Colon (tissue), 2 donors: ENCODE results near the gene PPFIA1.
"Not testable (repeated sequence)": the region's sequence is repeated elsewhere in the genome, so short reads cannot be mapped to it uniquely, and the experiment has no call there.

Experiments used
- FAIRE-seq: peaks from 2 replicates; lab custom pipeline; 2012; peaks lifted over from hg19 to GRCh38; lab: Jason Lieb, UNC
- donor health status: control.
- donor health status: control.

Gene PPFIA1

DNA sequence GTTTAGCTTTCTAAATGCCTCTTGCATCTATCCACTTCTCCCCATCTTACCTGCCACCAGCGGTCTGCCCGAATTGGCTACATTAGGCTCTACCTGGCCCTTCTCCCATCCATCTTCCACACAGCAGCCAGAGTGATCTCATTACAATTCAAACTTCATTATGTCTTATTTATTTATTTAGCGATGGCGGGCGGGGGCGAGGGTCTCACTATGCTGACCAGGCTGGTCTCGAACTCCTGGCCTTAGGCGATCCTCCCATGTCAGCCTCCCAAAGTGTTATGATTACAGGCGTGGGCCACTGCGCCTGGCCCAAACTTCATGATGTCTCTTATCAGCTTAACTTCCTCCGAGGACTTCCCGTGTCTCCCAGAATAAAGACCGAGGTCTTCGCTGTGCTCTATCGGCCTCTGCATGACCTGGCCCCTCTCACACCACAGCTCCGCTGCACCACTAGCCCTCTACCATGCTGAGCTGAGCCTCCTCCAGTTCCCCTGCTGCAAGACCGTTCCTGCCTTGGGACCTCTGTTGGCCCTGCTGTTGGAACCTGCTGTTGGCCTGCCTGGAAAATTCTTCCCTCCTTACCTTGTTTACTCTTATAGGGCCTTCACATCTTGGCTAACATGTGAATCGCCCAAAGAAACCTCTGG lies 127.0 kb downstream of the PPFIA1 start:
- no peak for FAIRE-seq

GRCh38 chr11:70397983-70398833 lies 127.7 kb downstream of the PPFIA1 start, which contains the start of gene CTTN:
CTTN (plus strand) TSS chr11:70398529; CDS start chr11:70407298, 8,769 bp downstream.
- no peak for FAIRE-seq

DNA sequence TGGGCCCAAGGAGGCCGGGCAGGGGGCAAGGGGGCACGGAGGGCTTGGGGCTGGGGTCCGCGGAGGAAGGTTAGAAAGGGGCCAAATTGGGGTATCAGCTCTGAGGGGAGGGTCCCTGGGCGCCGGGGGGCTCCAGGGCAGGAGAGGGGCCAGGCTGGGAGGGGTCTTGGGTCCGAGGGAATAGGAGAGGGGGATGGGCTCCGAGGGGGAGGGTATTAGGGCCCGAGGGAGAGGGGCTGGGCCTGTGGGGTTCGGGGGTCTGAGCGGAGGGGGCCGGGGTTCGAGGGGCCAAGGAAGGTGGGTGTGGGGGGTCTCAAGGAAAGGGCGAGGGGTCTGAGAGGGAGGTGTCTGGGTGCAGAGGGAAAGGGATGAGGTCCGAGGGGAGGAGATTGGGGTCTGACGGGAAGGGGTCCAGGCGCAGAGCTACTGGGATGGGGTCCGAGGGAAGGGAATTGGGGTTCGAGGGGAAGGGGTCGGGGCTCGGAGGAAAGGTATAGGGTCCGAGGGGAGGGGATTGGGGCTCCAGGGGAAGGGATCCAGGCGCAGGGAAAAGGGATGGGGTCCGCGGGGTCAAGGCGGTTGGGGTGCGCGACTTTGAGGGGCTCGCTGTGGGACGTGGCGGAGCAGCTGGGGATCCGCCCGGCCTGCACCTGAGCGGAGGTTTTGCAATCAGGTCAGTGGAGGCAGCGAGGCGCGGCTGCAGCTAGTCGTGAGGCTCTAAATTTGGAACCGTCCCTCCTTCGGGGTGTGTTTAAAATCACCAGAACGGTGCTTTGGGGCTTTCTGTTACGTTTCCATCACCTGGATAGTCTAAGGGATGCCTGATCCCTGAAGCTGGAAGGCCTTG lies 128.6 kb downstream of the PPFIA1 start:
- no peak for FAIRE-seq

DNA sequence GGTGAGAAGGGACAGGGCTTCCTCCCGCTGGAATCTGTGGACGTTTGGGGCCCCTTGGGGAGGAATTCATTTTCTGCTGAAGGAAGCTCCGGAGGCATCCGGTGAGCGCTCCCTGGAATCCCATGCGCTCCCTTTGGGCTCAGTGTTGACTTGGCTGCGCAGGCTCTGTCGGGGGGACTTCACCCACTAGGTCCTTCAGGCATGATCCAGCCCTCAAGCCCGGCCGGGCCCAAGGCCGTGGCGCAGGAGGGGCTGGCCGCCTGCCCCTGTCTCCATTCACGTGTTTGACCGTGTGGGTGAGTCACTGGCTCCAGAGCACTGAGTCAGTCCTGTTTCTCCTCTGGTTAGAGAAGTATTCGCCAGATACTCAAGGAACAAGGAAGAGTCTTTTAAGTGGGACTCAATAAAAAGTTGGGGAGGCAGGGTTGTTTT lies 129.2 kb downstream of the PPFIA1 start:
- no peak for FAIRE-seq

DNA sequence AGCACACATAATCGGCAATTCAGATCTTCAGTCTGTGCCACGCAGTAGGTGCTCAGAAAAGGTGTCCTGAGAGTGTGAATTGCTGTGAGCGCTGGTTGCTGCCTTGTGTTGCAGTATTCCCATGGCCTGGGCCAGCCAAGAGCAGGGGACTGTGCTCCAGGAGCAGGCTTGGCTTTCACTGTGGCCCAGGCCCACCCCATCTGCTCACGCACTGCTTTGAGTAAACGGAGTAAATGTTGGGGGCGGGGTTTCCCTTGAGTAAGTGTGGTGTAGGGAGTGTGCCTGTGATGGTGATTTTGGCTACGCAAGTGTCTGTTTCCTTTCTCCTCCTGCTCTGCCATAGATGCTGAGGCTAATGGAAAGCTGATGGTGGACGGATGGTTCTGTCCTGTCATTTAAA lies 130.2 kb downstream of the PPFIA1 start:
- no peak for FAIRE-seq

DNA sequence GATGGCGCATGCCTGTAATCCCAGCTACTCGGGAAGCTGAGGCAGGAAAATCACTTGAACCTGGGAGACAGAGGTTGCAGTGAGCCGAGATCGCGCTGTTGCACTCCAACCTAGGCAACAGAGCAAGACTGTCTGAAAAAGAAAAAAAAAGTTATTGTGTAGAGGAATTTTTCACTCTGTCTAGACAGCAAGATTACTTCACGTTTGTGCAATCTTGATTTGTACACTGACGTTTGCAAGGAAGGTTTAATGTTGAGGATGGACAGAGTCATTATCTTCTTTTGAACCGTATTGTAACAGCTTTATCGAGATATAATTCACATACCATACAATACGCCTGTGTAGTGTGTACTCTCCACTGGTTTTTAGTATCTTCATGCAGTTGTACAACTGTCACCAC lies 131.5 kb downstream of the PPFIA1 start:
- no peak for FAIRE-seq

DNA sequence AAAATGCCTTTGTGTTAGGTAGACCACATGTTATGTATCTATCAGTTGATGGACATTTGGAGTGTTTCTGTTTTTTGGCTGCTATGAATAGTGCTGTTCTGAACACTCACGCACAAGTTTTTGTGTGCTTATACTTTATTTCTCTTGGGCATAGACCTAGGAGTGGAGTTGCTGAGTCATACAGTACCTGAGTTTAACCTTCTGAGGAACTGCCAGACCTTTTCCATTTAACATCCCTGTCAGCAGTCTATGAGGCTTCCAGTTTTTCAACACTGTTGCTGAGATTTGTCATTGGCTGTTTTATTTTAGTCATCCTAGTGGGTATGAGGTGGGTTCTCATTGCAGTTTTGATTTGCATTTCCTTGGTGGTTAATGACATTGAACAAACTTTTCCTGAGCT lies 132.2 kb downstream of the PPFIA1 start:
- no peak for FAIRE-seq

- no peak for FAIRE-seq
These were observed 133.8 kb downstream of the PPFIA1 start for GRCh38 chr11:70404244-70404643.

DNA sequence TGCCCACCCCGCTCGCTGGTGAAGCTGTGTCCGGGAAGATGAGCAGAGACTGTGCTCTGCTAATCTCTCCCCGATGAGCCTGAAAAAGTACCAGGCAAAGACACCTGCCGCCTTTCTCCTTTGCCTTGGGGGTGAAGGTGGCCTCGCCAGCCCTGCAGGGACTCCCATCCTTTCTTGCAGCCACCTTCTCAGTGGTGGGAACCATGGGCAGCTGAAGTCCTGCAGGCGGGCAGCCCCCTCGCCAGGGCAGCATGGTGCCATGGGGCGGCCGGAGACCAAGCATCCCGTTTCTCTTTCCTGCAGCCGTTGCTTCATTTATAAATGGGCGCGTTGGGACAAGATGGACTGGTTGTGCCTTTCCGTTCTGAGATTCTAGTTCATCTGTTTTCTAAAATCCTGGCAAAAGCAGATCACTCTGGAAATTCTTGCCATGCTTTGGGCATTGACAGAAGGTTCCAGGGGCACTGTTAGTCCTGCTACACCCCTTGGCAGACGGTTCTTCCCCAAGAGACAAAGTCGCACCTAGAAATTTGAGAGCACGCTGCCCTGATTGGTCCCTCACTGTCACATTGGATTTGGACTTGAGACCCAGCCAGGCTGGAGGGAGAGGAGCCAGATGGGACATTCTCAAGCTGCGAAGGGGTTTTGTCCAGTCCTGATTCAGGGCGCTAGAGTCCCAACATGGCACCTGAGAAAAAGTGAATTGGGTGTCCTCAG lies 135.3 kb downstream of the PPFIA1 start:
- no peak for FAIRE-seq

DNA sequence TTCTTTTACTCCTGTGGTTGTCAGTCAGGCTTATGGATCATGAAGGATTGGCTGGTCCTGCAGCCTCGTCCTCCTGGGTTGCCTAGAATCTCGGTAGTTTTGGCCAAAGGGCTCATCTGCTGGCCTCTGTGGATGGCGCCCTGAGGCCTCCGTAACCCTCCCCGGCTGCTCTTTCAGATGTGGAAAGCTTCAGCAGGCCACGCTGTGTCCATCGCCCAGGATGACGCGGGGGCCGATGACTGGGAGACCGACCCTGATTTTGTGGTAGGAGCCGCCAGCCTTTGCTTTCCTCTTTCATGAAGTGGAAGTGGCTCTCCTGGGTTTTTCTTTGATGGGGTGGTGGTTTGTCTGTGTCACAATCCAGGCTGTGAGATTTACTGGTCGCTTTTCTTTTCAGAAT lies 136.6 kb downstream of the PPFIA1 start:
- no peak for FAIRE-seq

- FAIRE-seq, result no peak
These were observed 137.3 kb downstream of the PPFIA1 start for GRCh38 chr11:70407814-70408213.

DNA sequence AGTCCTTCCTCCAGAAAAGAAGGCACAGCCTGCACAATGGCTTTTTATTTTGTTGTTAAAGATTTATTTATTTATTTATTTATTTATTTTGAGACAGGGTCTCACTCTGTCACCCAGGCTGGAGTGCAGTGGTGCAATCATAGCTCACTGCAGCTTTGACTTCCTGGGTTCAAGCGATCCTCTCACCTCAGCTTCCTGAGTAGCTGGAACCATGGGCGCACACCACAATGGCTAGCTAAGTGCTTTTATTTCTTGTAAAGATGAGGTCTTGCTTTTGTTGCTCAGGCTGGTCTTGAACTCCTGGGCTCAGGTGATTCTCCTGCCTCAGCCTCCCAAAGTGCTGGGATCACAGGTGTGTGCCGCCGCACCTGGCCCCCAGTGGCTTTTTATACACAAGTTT lies 137.8 kb downstream of the PPFIA1 start:
- not testable (repeated sequence) for FAIRE-seq

DNA sequence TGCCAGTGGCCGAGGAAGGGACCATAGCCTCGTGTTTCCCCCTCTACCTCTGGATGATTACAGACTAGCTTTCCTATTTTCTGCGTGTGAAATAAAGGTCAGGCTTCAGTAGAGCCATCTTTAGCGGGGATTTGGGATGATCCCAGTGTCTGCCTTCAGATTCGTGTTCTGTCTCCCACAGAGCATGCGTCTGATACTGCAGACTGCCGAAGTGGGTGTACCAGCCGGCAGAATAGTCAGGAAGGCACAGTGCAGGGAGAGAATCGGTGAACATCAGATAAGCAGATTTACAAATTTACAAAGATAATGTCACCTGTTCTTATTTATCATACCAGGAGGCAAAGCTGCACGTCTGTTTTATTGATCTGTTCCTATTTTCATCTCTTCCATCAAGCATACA lies 138.9 kb downstream of the PPFIA1 start:
- FAIRE-seq, result no peak

GRCh38 chr11:70409871-70410270 lies 139.4 kb downstream of the PPFIA1 start:
- no peak for FAIRE-seq

DNA sequence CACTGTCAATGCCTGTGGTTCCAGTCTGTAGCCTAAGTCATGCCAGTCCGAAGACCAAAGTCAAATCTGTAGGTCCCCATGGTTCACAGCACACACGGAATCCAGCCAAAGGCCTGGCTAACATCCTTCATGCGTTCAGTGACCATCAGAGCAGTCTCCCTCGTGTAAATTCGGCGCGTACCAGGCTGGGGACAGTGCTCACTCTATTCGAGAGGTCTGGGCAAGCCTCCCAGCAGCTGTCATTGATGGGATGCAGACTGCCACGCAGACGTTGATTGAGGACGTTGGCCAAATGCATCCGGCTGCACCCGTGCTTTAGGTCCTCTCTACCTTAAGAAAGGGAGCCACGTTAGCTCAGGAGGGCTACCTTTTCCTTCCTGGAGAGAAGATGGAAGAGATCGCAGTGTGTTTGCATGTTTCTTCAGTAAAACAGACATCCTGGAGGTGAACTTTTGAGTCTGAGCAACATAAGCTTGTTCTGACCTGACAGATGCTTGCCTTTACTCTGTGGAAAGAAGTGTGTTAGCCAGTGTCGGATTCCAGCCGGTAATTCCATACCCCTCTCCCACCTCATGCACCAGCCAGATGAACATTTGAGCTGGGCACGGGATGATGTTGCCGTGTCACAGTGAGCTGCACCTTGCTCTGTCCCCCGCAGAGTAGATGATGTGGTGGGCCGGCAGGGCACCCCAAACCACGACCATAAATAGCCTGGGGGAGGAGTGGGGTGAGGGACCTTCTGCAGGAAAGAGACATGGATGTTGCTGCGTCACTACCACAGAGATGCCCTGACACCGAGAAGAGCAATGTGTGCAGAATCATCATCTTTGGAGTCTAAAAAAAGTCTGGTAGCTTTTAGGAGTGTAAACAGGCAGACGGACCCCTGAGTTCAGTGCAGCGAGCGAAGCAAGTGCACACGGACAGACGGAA lies 140.1 kb downstream of the PPFIA1 start:
- FAIRE-seq, result no peak

DNA sequence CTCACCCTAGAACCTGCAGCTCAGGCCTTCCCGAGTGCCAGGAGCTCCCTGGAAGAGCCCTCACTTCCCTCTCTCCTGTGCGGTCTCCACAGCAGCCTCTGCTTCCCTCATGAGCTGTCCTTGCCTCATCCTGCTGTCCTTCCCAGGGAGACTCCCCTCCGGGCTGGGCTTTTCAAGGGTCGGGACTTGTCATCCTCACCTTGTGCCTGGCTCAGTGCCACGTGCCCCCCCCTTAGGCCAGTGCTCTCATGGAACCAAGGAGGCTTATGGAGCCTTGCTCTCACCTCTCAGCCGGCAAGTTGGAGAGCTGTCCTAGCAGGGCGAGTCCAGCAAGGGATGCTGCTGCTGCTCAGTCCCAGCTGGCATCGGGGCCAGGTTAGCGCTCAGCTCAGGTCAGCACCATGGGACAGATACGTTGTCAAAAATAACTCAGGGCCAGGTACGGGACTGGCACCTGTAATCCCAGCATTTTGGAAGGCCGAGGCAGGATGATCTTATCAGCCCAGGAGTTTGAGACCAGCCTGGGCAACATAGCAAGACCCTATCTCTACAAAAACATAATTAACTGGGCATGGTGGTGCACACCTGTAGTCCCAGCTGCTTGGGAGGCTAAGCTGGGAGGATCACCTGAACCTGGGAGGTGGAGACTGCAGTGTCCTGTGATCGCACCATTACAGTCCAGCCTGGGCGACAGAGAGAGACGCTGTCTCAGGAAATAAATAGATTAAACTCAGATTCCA lies 141.4 kb downstream of the PPFIA1 start:
- FAIRE-seq, result no peak

DNA sequence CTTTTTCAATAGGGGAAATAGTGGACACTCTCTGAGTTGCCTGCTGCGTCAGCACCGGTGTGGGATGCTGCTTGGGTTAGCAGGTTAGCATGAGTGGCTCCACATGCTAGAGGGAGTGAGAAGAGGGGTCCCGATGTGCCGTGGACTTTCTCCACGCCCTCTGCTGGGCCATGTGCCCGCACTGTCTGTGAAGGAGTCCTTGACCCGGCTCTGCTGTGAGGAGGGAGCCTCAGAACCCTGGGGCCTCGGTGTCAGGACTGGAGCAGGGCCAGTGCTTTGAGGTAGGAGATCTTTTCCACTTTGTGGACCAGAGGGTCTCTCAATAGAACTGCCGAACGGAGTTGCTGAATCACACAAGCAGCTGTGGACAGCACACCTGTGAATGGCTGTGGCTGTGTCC lies 142.7 kb downstream of the PPFIA1 start:
- FAIRE-seq, result no peak

DNA sequence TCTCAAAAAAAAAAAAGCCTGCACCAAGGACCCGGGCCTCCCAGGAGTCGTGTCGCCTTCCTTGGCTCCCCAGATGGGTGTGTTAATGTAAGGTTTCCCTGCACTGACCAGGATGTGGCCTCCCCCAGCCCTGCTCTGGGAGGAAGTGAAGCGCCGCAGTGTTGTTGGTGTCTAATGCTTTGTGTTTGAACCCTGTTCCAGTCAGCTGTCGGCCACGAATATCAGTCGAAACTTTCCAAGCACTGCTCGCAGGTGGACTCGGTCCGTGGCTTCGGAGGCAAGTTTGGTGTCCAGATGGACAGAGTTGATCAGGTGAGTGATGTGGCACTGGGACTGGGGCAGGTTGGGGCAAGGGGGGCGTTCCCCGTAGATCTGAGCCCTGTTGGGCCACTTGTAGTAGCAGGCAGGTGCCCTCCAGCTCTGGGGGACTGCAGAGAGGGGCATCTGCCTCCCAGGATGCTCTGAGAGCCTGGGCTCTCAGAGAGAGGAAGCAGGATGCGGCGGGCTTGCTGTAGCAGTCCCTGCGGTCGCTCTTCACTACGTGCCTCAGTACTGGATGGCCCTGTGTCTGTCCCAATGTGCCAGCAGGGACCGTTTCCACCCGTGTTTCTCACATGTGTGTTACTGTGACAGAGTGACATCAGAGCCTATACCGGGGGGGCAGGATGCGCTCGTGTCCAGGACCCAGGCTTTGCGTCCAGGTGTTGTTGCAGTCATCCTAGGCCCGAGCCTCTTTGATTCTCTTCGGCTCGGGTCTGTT lies 144.0 kb downstream of the PPFIA1 start:
- FAIRE-seq, result no peak

DNA sequence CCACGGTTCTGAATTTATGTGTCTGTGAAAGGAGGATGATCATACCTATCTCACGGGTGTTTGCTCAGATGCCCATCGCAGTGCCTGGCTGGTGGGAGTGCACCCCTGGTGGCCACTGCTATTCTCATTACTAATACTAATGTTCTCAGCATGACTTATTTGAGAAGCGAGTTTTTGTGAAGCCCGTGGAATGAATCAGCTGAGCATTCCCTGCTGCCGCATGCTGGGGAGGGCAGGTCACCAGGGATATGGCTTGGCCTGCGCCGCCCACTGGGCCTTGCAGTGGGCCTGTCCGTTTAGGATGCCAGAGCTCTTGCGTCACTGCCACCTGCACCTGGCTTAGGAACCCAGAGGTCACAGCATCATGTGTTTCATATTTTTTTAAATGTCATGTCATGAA lies 144.7 kb downstream of the PPFIA1 start:
- no peak for FAIRE-seq
